ENCODE results near the gene CACTIN.
"Not testable (repeated sequence)": the region's sequence is repeated elsewhere in the genome, so short reads cannot be mapped to it uniquely, and the experiment has no call there.

Gene CACTIN

DNA sequence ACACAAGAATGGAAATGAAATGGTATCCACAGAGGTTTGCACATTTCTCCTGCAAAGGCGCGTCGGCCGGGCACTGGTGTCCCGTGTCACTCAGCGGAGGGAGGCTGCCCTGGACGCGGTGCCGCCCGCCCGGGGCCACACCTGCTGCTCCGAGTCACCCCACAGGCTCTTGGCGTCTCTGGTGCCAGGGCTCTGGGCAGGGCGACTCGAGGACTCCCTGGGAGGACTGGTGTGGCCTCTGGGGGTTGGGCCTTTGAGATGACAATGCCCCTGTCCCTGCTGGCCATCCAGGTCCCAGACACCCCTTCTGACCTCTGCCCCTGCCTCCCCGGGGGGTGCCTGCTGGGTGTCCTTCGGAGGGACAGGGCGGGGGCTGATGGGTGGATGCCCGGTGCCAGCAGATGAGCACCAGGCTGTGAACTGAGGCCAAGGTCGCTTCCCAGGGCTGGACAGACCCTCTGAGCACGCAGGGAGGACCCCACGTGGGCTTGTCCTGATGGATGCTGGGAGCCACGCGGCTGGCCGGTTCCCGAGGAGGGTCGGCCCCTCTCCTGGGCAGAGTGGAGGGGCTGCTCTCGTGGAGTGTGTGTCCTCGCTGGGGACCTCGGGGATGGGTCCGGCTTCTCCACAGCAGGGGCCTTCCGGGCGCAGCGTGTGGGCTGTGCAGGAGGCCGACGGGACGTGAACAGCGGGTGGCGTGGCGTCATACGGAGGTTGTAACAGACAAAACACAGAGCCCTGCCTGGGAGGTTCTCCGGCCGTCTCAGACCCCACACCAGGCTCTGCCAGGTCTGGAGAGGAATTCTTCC is 4.7 kb upstream of the CACTIN start:
- Mint-ChIP-seq H3K27me3 (no peaks in the 10 kb centered on the region), H3K9me3 (no peaks in the 10 kb centered on the region), H3K4me1 (ENCODE audit: low read depth) (peaks cover 14% of the 10 kb centered on the region), H3K27ac (no peak overlapping the region), H3K4me3 (no peak overlapping the region), H3K36me3 (ENCODE audit: low read depth) (peaks cover 9% of the 10 kb centered on the region)

DNA sequence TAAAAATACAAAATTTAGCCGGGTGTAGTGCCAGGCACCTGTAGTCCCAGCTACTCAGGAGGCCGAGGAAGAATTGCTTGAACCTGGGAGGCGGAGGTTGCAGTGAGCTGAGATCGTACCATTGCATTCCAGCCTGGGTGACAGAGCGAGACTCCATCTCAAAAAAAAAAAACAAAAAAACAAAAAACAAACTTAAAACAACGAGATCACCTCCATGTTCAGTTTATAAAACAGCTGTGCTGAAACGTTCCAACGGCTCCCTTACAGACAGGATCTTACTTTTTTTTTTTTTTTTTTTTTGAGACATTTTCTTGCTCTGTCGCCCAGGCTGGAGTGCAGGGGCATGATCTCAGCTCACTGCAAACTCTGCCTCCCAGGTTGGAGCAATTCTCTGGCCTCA is 2.2 kb upstream of the CACTIN start:
- not testable (repeated sequence) for H3K36me3 Mint-ChIP-seq (ENCODE audit: low read depth); H3K4me3 Mint-ChIP-seq; H3K9me3 Mint-ChIP-seq; H3K27ac Mint-ChIP-seq; H3K27me3 Mint-ChIP-seq
- peaks cover 35% of the 10 kb centered on the region for H3K4me1 Mint-ChIP-seq (ENCODE audit: low read depth)

DNA sequence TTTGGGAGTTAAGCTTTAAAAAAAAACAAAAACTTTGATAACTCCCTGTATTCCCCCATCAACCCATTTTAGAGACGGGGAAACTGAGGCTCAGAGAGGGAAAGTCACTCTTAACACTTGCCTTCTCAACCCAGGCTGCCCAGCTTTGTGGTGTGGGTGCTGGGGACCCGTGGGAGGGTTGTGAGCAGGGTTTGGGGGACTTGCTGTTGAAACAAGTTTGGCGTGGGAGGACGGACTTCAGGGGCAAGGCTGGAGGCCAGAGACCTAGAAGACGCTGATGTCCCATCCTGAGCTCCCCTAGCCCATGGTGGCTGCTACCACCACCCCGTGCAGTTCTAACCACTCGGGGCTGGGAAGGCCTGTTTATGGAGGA is 747 bp upstream of the CACTIN start:
- peak overlapping the region; percentile 98 for H3K27ac Mint-ChIP-seq
- peaks cover 35% of the 10 kb centered on the region for H3K4me1 Mint-ChIP-seq (ENCODE audit: low read depth)
- H3K36me3 Mint-ChIP-seq (ENCODE audit: low read depth) = peaks cover 14% of the 10 kb centered on the region
- no peaks in the 10 kb centered on the region for H3K27me3 Mint-ChIP-seq
- H3K4me3 Mint-ChIP-seq = peak overlapping the region; percentile 97
- no peaks in the 10 kb centered on the region for H3K9me3 Mint-ChIP-seq

- Mint-ChIP-seq H3K4me3 (peak overlapping the region; percentile 97), H3K4me1 (ENCODE audit: low read depth) (peaks cover 35% of the 10 kb centered on the region), H3K9me3 (no peaks in the 10 kb centered on the region), H3K36me3 (ENCODE audit: low read depth) (peaks cover 17% of the 10 kb centered on the region), H3K27me3 (no peaks in the 10 kb centered on the region), H3K27ac (peak overlapping the region; percentile 98)
Measured at GRCh38 chr19:3625996-3626472, 556 bp downstream of the CACTIN start.

- Mint-ChIP-seq H3K27ac (no peak overlapping the region), H3K9me3 (no peaks in the 10 kb centered on the region), H3K4me3 (no peak overlapping the region), H3K27me3 (no peaks in the 10 kb centered on the region), H3K36me3 (ENCODE audit: low read depth) (peaks cover 8% of the 10 kb centered on the region), H3K4me1 (ENCODE audit: low read depth) (peaks cover 35% of the 10 kb centered on the region)
Measured at GRCh38 chr19:3623716-3624115, 2.9 kb downstream of the CACTIN start.

DNA sequence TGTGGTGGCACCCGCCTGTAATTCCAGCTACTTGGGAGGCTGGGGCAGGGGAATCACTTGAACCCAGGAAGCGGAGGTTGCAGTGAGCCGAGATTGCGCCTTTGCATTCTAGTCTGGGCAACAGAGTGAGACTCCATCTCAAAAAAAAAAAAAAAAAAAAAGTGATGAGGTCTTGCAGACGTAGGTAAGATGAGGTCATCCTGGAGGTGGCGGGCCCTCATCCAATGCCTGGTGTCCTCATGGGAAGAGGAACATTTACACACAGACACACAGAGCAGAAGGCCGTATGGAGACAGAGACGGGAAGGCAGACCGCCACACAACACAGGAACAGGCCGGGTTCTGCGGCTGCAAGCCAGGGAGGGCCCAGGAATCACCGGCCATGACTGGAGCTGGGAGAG is 4.4 kb downstream of the CACTIN start:
- H3K36me3 Mint-ChIP-seq (ENCODE audit: low read depth) = peaks cover 8% of the 10 kb centered on the region
- H3K9me3 Mint-ChIP-seq = no peaks in the 10 kb centered on the region
- H3K27ac Mint-ChIP-seq = no peak overlapping the region
- H3K27me3 Mint-ChIP-seq = no peaks in the 10 kb centered on the region
- H3K4me1 Mint-ChIP-seq (ENCODE audit: low read depth) = peaks cover 31% of the 10 kb centered on the region
- no peak overlapping the region for H3K4me3 Mint-ChIP-seq

DNA sequence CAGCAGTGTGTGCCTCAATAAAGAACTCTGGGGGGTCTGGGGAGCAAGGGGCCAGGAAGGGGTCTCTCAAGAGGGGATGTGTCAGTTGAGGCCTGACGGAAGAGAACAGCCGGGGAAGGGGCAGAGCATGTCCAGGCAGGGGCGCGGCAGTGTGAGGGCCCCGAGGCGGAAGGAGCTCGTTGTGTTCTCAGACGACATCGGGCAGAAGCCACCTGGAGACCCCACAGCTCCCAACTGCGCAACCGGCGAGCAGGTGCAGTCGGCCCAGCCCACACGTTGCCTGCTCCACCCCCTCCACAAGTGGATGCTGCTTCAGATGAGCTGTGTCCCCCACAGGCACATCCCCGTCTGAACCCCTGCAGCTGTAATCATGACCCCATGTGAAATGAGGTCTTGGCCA is 4.9 kb downstream of the CACTIN start:
- H3K27ac Mint-ChIP-seq = no peak overlapping the region
- H3K36me3 Mint-ChIP-seq (ENCODE audit: low read depth) = peaks cover 8% of the 10 kb centered on the region

DNA sequence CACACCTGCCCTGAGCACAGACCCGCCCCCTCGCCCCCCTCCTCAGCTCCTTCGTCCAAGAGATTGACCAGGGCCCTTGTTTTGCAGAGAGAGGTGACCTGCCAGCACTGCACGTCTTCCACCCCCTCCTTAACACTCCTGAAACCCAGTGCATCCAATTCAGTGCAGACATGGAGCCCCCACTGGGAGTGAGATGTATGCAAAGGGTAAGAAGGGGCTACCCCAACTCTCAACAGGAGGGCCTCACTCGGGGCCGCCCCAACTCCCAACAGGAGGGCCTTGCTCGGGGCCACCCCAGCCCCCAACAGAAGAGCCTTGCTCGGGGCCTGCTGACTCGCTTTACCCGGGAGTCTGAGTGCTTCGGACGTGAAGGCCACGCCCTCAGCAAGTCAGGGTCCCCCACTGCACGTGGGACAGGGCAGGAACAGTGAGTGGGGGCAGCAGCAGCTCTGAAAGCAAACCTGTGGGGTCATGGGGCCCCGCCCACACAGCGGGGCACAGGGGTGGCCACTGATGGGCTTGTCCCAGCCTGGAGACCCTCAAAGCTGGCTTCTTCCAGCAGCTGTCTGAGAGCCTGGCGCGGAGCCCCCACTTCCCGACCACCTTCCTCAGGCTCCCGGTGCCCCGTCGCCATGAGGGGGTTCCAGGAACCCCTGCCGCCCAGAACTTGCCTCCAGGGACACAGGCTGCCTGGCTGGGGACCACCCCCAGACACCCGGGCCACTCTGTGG is 5.6 kb downstream of the CACTIN start:
- no peak overlapping the region for H3K27ac Mint-ChIP-seq
- H3K9me3 Mint-ChIP-seq = no peaks in the 10 kb centered on the region
- H3K36me3 Mint-ChIP-seq (ENCODE audit: low read depth) = peaks cover 8% of the 10 kb centered on the region
- H3K27me3 Mint-ChIP-seq = no peaks in the 10 kb centered on the region
- H3K4me3 Mint-ChIP-seq = no peak overlapping the region
- peaks cover 22% of the 10 kb centered on the region for H3K4me1 Mint-ChIP-seq (ENCODE audit: low read depth)

More for the DNA sequence above, 4.9 kb downstream of the CACTIN start:
- Mint-ChIP-seq H3K27me3 (no peaks in the 10 kb centered on the region), H3K4me1 (ENCODE audit: low read depth) (peaks cover 29% of the 10 kb centered on the region), H3K9me3 (no peaks in the 10 kb centered on the region), H3K4me3 (no peak overlapping the region)

GRCh38 chr19:3620145-3620816 is 6.3 kb downstream of the CACTIN start:
- no peak overlapping the region for H3K27ac Mint-ChIP-seq
- no peaks in the 10 kb centered on the region for H3K9me3 Mint-ChIP-seq
- H3K4me3 Mint-ChIP-seq = no peak overlapping the region
- peaks cover 17% of the 10 kb centered on the region for H3K4me1 Mint-ChIP-seq (ENCODE audit: low read depth)
- peaks cover 8% of the 10 kb centered on the region for H3K36me3 Mint-ChIP-seq (ENCODE audit: low read depth)
- no peaks in the 10 kb centered on the region for H3K27me3 Mint-ChIP-seq

GRCh38 chr19:3619631-3620012 is 7.0 kb downstream of the CACTIN start:
- H3K9me3 Mint-ChIP-seq = no peaks in the 10 kb centered on the region
- H3K27me3 Mint-ChIP-seq = no peaks in the 10 kb centered on the region
- no peak overlapping the region for H3K4me3 Mint-ChIP-seq
- H3K27ac Mint-ChIP-seq = no peak overlapping the region
- H3K36me3 Mint-ChIP-seq (ENCODE audit: low read depth) = peaks cover 8% of the 10 kb centered on the region
- peaks cover 10% of the 10 kb centered on the region for H3K4me1 Mint-ChIP-seq (ENCODE audit: low read depth)

- Mint-ChIP-seq H3K36me3 (ENCODE audit: low read depth) (peaks cover 8% of the 10 kb centered on the region), H3K4me1 (ENCODE audit: low read depth) (peaks cover 4% of the 10 kb centered on the region), H3K4me3 (no peak overlapping the region), H3K9me3 (no peaks in the 10 kb centered on the region), H3K27ac (no peak overlapping the region), H3K27me3 (no peaks in the 10 kb centered on the region)
Measured at GRCh38 chr19:3618811-3619630, 7.6 kb downstream of the CACTIN start.

- H3K27me3 Mint-ChIP-seq = no peaks in the 10 kb centered on the region
- no peaks in the 10 kb centered on the region for H3K9me3 Mint-ChIP-seq
- H3K4me3 Mint-ChIP-seq = no peak overlapping the region
- no peak overlapping the region for H3K27ac Mint-ChIP-seq
- peaks cover 8% of the 10 kb centered on the region for H3K36me3 Mint-ChIP-seq (ENCODE audit: low read depth)
- peaks cover 4% of the 10 kb centered on the region for H3K4me1 Mint-ChIP-seq (ENCODE audit: low read depth)
Measured at GRCh38 chr19:3618144-3618810, 8.3 kb downstream of the CACTIN start.

DNA sequence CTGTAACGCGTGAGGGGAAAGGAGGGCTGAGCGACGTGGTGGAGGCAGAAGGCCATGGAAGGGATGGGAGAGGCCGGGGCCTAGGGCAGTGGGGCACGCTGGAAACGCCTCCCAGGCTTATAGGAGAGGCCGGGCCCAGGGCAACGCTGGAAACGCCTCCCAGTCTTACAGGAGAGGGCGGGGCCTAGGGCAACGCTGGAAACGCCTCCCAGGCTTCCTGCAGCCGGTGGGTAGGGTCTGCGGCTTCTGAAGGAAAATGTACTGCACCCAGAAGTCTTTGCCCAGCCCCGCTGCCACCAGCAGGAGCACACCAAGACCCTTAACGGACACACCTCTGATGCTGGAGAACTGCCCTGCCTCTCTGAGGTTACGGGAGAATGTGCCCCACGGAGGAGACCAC is 9.1 kb downstream of the CACTIN start:
- H3K9me3 Mint-ChIP-seq = no peaks in the 10 kb centered on the region
- H3K4me1 Mint-ChIP-seq (ENCODE audit: low read depth) = peaks cover 4% of the 10 kb centered on the region
- no peaks in the 10 kb centered on the region for H3K27me3 Mint-ChIP-seq
- H3K27ac Mint-ChIP-seq = no peak overlapping the region
- H3K4me3 Mint-ChIP-seq = no peak overlapping the region
- peaks cover 4% of the 10 kb centered on the region for H3K36me3 Mint-ChIP-seq (ENCODE audit: low read depth)

DNA sequence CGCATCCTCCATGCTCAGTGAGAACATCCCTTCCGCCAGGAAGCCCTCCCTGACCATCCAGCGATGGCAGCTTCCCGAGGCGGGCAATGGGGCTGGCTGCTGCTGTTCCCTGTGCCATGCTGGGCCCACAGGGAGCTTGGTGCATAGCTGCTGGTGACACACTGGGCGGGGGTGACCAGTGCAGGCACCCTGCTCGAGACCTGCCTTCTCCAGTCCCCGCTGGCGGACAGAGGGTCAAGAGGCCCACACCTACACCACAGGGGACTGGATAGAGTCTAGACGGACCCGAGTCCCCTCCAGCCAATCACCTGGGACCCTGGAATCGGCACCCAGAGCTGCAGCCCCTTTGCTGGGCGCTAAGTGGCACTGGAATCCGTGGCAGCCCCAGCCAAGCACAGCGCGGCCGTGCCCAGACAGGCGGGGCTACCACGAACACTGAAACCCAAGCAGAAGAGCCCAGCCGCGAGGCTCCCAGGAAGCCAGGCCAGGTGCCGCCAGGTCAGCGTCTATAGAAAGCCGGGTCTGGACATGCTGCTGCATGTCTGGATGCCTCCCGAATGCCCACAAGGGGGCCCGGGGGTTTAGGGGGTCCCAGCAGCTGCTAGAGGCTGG is 11.0 kb downstream of the CACTIN start:
- H3K36me3 Mint-ChIP-seq (ENCODE audit: low read depth) = peaks cover 6% of the 10 kb centered on the region
- H3K4me1 Mint-ChIP-seq (ENCODE audit: low read depth) = peaks cover 4% of the 10 kb centered on the region
- no peak overlapping the region for H3K4me3 Mint-ChIP-seq

More for the DNA sequence above, 11.0 kb downstream of the CACTIN start:
- Mint-ChIP-seq H3K27ac (no peak overlapping the region), H3K9me3 (no peaks in the 10 kb centered on the region), H3K27me3 (no peaks in the 10 kb centered on the region)
